Measurements from ENCODE around the gene CAMK2A. TPM values are rescaled to one million over a fixed set of nuclear protein-coding genes. Genes with fewer than 3 reads are reported as not detected.

The CAMK2A gene
- total RNA-seq, 2 donors from 2014 or later: 0.23 to 0.29 TPM

Other genes with a start within 250 kb of the CAMK2A start
- 10 to 100 TPM; 30.8 to 55.1 TPM for gene CSF1R, start 203.2 kb downstream of the CAMK2A start, total RNA-seq
- gene PDGFRB, start 133.9 kb downstream of the CAMK2A start, total RNA-seq: 100 to 1,000 TPM; 251 to 394 TPM
- under 1 TPM in 1 of 2 donors, not detected in 1; 0.28 TPM for gene CDX1, start 123.0 kb downstream of the CAMK2A start, total RNA-seq
- under 1 TPM; 0.14 to 0.19 TPM for gene SLC6A7, start 99.7 kb downstream of the CAMK2A start, total RNA-seq
- 1 to 10 TPM; 1.3 to 1.9 TPM for gene ARSI, start 13.1 kb upstream of the CAMK2A start, total RNA-seq
- 10 to 100 TPM; 19.2 to 24.4 TPM for gene TCOF1, start 67.9 kb upstream of the CAMK2A start, total RNA-seq
- gene CD74, start 123.1 kb upstream of the CAMK2A start, total RNA-seq: 100 to 1,000 TPM; 279 to 566 TPM
- 1,000 to 10,000 TPM; 1,337 to 1,411 TPM for gene RPS14, start 160.0 kb upstream of the CAMK2A start, total RNA-seq
- gene NDST1, start 218.4 kb upstream of the CAMK2A start, total RNA-seq: 10 to 100 TPM; 57.9 to 68.8 TPM

Data from posterior vena cava (tissue), 2 donors.